HepG2 (cell line): ENCODE results near the gene RTBDN. TPM values are rescaled to one million over a fixed set of nuclear protein-coding genes. Genes with fewer than 3 reads are reported as not detected.

Experiments
- ATAC-seq: fragments of 200-7000 bp; cut with Tn5 transposase; 3 replicates; pipeline ENCODE4 v1.9.1; 2020; ENCODE audit warnings: mild to moderate bottlenecking, moderate library complexity
- BruUV-seq: library from RNA; stranded (reverse); fragments of 400-500 nt; replicated peaks from 2 replicates; lab custom pipeline; 2021; lab: Mats Ljungman, UMichigan
- CTCF ChIA-PET: fragments of 300-600 bp; formaldehyde crosslinking; extraction: SDS; loops from one replicate; lab custom pipeline; 2021; ENCODE audit warnings: low total read pairs, inconsistent platforms, low intra/inter-chr PET ratio; lab: Yijun Ruan, JAX
- POLR2A ChIA-PET: fragments of 350-600 bp; sonication (Branson Sonifier 250); formaldehyde crosslinking; loops from one replicate; lab custom pipeline; 2020; ENCODE audit warnings: antibody characterized with exemption, inconsistent platforms; lab: Yijun Ruan, JAX
- DNase-seq: peaks from one replicate; pipeline ENCODE4 v3.0.0-alpha.2; 2015; ENCODE audit warnings: low spot score
- FAIRE-seq: peaks from 3 replicates; lab custom pipeline; 2011; peaks lifted over from hg19 to GRCh38; lab: Jason Lieb, UNC
- H2AFZ ChIP-seq: one replicate; pipeline ENCODE4 v1.6.1; 2011; ENCODE audit warnings: low read length, inconsistent platforms
- H3K27ac ChIP-seq: fragments of 300-600 bp; 3 replicates; pipeline ENCODE4 v1.8.0; 2011; ENCODE audit warnings: mixed run types, mild to moderate bottlenecking, mixed read lengths, low read length, inconsistent platforms; ENCODE audit not compliant: insufficient read depth; ENCODE audit errors: extremely low read length
- H3K27me3 ChIP-seq, 2 experiments: fragments of 200-600 bp in 1 of 2; 2 replicates in 1 of 2; 3 replicates in 1 of 2; pipeline versions ENCODE4 v1.6.0 to v1.8.0; 2011; ENCODE audit warnings: low read length in 2 of 2, mild to moderate bottlenecking in 2 of 2, moderate library complexity in 2 of 2, inconsistent platforms in 1 of 2; ENCODE audit not compliant: insufficient read depth in 2 of 2, control insufficient read depth in 1 of 2
- H3K36me3 ChIP-seq, 2 experiments: fragments of 200-600 bp in 1 of 2; replicated peaks in 1 of 2; 2 replicates in 1 of 2; 3 replicates in 1 of 2; pipeline versions ENCODE4 v1.5.1 to v1.8.0; 2011; ENCODE audit warnings: low read length in 2 of 2, inconsistent platforms in 1 of 2; ENCODE audit not compliant: insufficient read depth in 2 of 2, control insufficient read depth in 1 of 2
- H3K4me1 ChIP-seq: 2 replicates; pipeline ENCODE4 v1.5.1; 2012; ENCODE audit warnings: low read length, inconsistent platforms; ENCODE audit not compliant: insufficient read depth
- H3K4me2 ChIP-seq: 2 replicates; pipeline ENCODE4 v1.6.0; 2011; ENCODE audit warnings: low read depth, low read length, inconsistent platforms
- H3K4me3 ChIP-seq, 3 experiments: fragments of 200-600 bp in 1 of 3; sonication (generic), shearing (Covaris generic) in 1 of 3; replicated peaks in 1 of 3; 2 replicates each; pipeline ENCODE4 v1.5.1; 2011 to 2016; ENCODE audit warnings: low read length in 3 of 3, inconsistent platforms in 2 of 3, low read depth in 2 of 3, mild to moderate bottlenecking in 2 of 3, control low read depth in 1 of 3, mixed read lengths in 1 of 3; ENCODE audit not compliant: insufficient read depth in 1 of 3
- H3K79me2 ChIP-seq: one replicate; pipeline ENCODE4 v1.6.1; 2011; ENCODE audit warnings: low read length, inconsistent platforms; ENCODE audit not compliant: insufficient read depth
- H3K9ac ChIP-seq: 2 replicates; pipeline ENCODE4 v1.6.0; 2011; ENCODE audit warnings: mild to moderate bottlenecking, low read depth, low read length, inconsistent platforms; ENCODE audit not compliant: insufficient read depth
- H3K9me3 ChIP-seq: 2 replicates; pipeline ENCODE4 v1.5.1; 2012; ENCODE audit warnings: mild to moderate bottlenecking, low read length
- H4K20me1 ChIP-seq: 2 replicates; pipeline ENCODE4 v1.6.0; 2011; ENCODE audit warnings: inconsistent platforms, mild to moderate bottlenecking, low read length, moderate library complexity; ENCODE audit not compliant: insufficient read depth
- BCL6 ChIP-seq: IDR thresholded peaks from 2 replicates; pipeline ENCODE4 v1.6.1; 2016; ENCODE audit warnings: missing genetic modification reagents, missing compliant biosample characterization
- ERF ChIP-seq: IDR thresholded peaks from 2 replicates; pipeline ENCODE4 v1.6.1; 2018; ENCODE audit warnings: missing biosample characterization, missing genetic modification reagents
- HHEX ChIP-seq: IDR thresholded peaks from 2 replicates; pipeline ENCODE4 v1.6.1; 2016; ENCODE audit warnings: control low read depth
- NFKB2 ChIP-seq: sonication (generic); formaldehyde crosslinking; IDR thresholded peaks from 2 replicates; pipeline ENCODE4 v1.4.0; 2020; ENCODE audit warnings: missing genetic modification reagents, borderline replicate concordance
- PRMT3 ChIP-seq: sonication (generic); formaldehyde crosslinking; IDR thresholded peaks from 2 replicates; pipeline ENCODE4 v1.8.1; 2022; ENCODE audit warnings: low read depth, mild to moderate bottlenecking, moderate library complexity, missing genetic modification reagents, borderline replicate concordance
- SP140L ChIP-seq: sonication (generic); formaldehyde crosslinking; IDR thresholded peaks from 2 replicates; pipeline ENCODE4 v1.4.0; 2020; ENCODE audit warnings: missing genetic modification reagents, borderline replicate concordance
- U2AF2 ChIP-seq: fragments of 200-400 bp; formaldehyde crosslinking; IDR thresholded peaks from 2 replicates; pipeline ENCODE4 v1.6.1; 2017; ENCODE audit warnings: low read depth, mild to moderate bottlenecking, low read length
- ZBED4 ChIP-seq: sonication (generic); formaldehyde crosslinking; IDR thresholded peaks from 2 replicates; pipeline ENCODE4 v1.4.0; 2020; ENCODE audit warnings: missing genetic modification reagents, borderline replicate concordance
- ZMAT3 ChIP-seq: sonication (generic); formaldehyde crosslinking; conservative IDR thresholded peaks from 2 replicates; pipeline ENCODE4 v1.7.0; 2021; ENCODE audit warnings: missing genetic modification reagents
- ZNF280D ChIP-seq: sonication (generic); formaldehyde crosslinking; IDR thresholded peaks from 2 replicates; pipeline ENCODE4 v1.5.1; 2020; ENCODE audit warnings: mild to moderate bottlenecking, missing genetic modification reagents
- ZNF597 ChIP-seq: sonication (generic); formaldehyde crosslinking; IDR thresholded peaks from 2 replicates; pipeline ENCODE4 v1.5.0; 2020; ENCODE audit warnings: missing genetic modification reagents
- ZNF749 ChIP-seq: sonication (generic); formaldehyde crosslinking; IDR thresholded peaks from 2 replicates; pipeline ENCODE4 v1.8.0; 2022; ENCODE audit warnings: mild to moderate bottlenecking, missing genetic modification reagents, moderate library complexity, borderline replicate concordance
- WGBS: methylation state at CpG from one replicate; pipeline ENCODE4 v1.1.6; 2017; ENCODE audit warnings: low lambda C conversion rate; 5-methylcytosine and 5-hydroxymethylcytosine counted together
- in situ Hi-C: cut with HindIII; loops from 2 replicates; pipeline ENCODE4 v1.10.0; 2017; ENCODE audit warnings: low pct_unique_long_range_greater_than_20kb; ENCODE audit not compliant: extremely low pct_ligation_motif_present
- intact Hi-C: fragments of 100-400 bp; cut with micrococcal nuclease; formaldehyde crosslinking; loops from one replicate; pipeline ENCODE4 v1.10.0; 2022; ENCODE audit not compliant: unreplicated experiment
- polyA plus RNA-seq, 8 experiments: library from polyadenylated mRNA; depleted of rRNA in 3 of 8; stranded (reverse) in 7 of 8; unstranded in 1 of 8; fragments of >200 nt; fragmentation: Illumina TruSeq in 4 of 8; extraction: Trizol in 4 of 8; gene quantifications; 2 replicates each; pipeline versions ENCODE4 v1.2.1 to v1.2.3, GENCODE V29; 2011 to 2016; ENCODE audit warnings: low read depth in 4 of 8, missing spikeins in 1 of 8, mixed read lengths in 1 of 8; ENCODE audit not compliant: insufficient read depth in 1 of 8
- total RNA-seq, 5 experiments: library from RNA; depleted of rRNA; stranded (reverse); fragments of >200 nt; fragmentation: Illumina TruSeq; extraction: Trizol; gene quantifications; 2 replicates each; pipeline ENCODE4 v1.2.3, GENCODE V29; 2016; ENCODE audit warnings: low read depth in 1 of 5

RTBDN gene
- total and polyA plus RNA-seq, 2 of the 13 experiments (the other 11 are each of a cell fraction or from before 2014, with no cell fraction given), result 0.27 to 0.48 TPM

- TF ChIP-seq ZBED4 (no peak), ZMAT3 (CRISPR knock-in tag) (no peak), SP140L (CRISPR knock-in tag) (no peak), NFKB2 (CRISPR knock-in tag) (no peak)
Measured at GRCh38 chr19:12865746-12866415, 31.5 kb upstream of the RTBDN start (continued).

- Histone ChIP-seq H3K79me2 (no peaks in the 10 kb centered on the region), H3K4me2 (peak overlapping the region; percentile 56), H3K27me3 (no peaks in the 10 kb centered on the region), H3K27ac (peak overlapping the region; percentile 0), H2AFZ (no peak overlapping the region), H3K9me3 (no peaks in the 10 kb centered on the region), H3K4me1 (peaks cover 19% of the 10 kb centered on the region), H3K9ac (no peak overlapping the region), H3K36me3 (no peaks in the 10 kb centered on the region), H4K20me1 (no peaks in the 10 kb centered on the region), H3K4me3 (peak overlapping the region in 1 of 3 experiments; percentile 13; a peak in 1 of 6 replicates)
- CTCF ChIA-PET, result interaction anchor here (2.0 kb wide), 1 partner anchor 100 kb away, joined by 7 read pairs; no protein-coding TSS in a partner anchor
- WGBS, result 57% methylated on average over 19 of the region's 34 CpGs
- peak; percentile 83 for FAIRE-seq
- in situ Hi-C loops, result no loop called here
- DNase-seq, result peak; percentile 75
- intact Hi-C loops, result no loop called here
- POLR2A ChIA-PET, result interaction anchor here (0.6 to 1.4 kb wide), 10 partner anchors 8 to 195 kb away, joined by 3 to 15 read pairs (median 4); partner anchors contain the start of genes CALR, FARSA and GCDH
- BruUV-seq, result no TSS peak
- ATAC-seq, result peak; percentile 85
- TF ChIP-seq ZNF280D (CRISPR knock-in tag) (no peak), ZNF749 (CRISPR knock-in tag) (no peak), U2AF2 (no peak), BCL6 (no peak; the same call in 1 of the 2 replicates), HHEX (CRISPR knock-in tag) (no peak), ZNF597 (CRISPR knock-in tag) (no peak), PRMT3 (CRISPR knock-in tag) (no peak), ERF (CRISPR knock-in tag) (peak; percentile 81)
Measured at GRCh38 chr19:12864721-12865715, 30.6 kb upstream of the RTBDN start.
